Measurements from ENCODE around the gene CASP6. TPM values are rescaled to one million over a fixed set of nuclear protein-coding genes. Genes with fewer than 3 reads are reported as not detected.
"Not testable (repeated sequence)": the region's sequence is repeated elsewhere in the genome, so short reads cannot be mapped to it uniquely, and the experiment has no call there.

Gene CASP6
- total RNA-seq, 4 donors from 2014 or later, result 34.4 to 87.7 (median 58.9) TPM

DNA sequence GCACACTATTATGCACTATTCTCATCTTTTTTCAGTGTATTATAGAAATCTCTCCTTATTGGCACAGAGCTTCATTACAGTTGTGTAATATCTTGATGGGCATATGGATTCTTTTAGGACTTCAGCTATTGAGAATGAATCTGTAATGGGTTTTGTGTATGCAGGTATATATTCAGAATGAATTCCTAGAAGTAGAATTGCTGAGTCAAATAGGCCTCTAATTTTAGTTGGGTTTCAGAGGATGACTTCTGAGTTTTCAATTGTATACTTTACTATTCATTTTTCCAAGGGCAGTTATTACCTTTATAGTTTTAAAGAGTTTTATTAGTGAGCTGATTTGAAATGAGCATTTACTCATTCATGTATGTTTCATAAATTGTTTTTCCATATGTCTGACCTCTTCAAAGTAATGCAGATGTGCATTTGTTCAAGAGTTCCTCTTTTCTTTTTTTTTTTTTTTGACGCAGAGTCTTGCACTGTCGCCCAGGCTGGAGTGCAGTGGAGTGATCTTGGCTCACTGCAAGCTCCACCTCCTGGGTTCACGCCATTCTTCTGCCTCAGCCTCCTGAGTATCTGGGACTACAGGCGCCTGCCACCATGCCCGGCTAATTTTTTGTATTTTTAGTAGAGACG is 19.5 kb downstream of the CASP6 start:
- Histone ChIP-seq H3K4me1 (no peaks in the 10 kb centered on the region), H3K4me3 (no peak overlapping the region), H3K36me3 (peaks cover 0 to 23% (median 2%) of the 10 kb centered on the region in 4 donors), H3K9me3 (no peaks in the 10 kb centered on the region), H3K27me3 (no peaks in the 10 kb centered on the region), H3K27ac (no peak overlapping the region)
- intact Hi-C loops (cut with DNase I; ENCODE audit: low total_unique reads) (no loop called here), in situ Hi-C loops (cut with MboI; ENCODE audit: low pct_ligation_motif_present in 1 of 4, low pct_unique_long_range_greater_than_20kb in 1 of 4, low sequenced_read_pairs in 3 of 4) (no loop called here)
- DNase-seq, result no peak
- 67 to 90% methylated on average over 1 to 6 of the region's 6 CpGs for WGBS, 2 donors (ENCODE audit: low coverage in 1 of 2)
- TF ChIP-seq POLR2A (IDR thresholded peaks at IDR 0.05), result no peak
- TF ChIP-seq, protein P1, sequence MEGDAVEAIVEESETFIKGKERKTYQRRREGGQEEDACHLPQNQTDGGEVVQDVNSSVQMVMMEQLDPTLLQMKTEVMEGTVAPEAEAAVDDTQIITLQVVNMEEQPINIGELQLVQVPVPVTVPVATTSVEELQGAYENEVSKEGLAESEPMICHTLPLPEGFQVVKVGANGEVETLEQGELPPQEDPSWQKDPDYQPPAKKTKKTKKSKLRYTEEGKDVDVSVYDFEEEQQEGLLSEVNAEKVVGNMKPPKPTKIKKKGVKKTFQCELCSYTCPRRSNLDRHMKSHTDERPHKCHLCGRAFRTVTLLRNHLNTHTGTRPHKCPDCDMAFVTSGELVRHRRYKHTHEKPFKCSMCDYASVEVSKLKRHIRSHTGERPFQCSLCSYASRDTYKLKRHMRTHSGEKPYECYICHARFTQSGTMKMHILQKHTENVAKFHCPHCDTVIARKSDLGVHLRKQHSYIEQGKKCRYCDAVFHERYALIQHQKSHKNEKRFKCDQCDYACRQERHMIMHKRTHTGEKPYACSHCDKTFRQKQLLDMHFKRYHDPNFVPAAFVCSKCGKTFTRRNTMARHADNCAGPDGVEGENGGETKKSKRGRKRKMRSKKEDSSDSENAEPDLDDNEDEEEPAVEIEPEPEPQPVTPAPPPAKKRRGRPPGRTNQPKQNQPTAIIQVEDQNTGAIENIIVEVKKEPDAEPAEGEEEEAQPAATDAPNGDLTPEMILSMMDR (IDR thresholded peaks at IDR 0.05), result no peak
- no peak for TF ChIP-seq POLR2AphosphoS5 (IDR thresholded peaks at IDR 0.05)
- no peak for TF ChIP-seq EP300 (IDR thresholded peaks at IDR 0.05; ENCODE audit: low read depth)

DNA sequence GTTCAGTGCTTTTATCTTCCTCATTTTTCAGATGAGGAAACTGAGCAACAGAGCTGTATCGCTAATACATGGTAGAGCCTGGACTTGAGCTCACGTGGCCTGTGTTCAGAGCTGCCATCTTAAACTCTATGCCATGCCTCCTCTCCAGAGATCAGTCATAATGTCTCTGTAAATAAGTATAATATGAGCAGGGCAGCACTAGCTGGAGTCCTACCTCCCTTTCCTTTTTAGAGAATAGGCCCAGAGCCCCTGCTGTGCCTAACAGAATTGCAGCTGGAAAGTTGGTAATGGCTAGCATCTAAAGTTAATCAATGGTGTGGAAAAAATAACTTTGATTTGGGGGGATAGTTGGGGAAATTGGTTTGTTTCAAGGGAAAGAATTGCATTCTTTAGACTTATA is 20.4 kb downstream of the CASP6 start:
- DNase-seq, result no peak
- intact Hi-C loops (cut with DNase I; ENCODE audit: low total_unique reads), result no loop called here
- WGBS, 2 donors (ENCODE audit: low coverage in 1 of 2), result 97 to 100% methylated on average over 2 of the region's 2 CpGs
- Histone ChIP-seq H3K36me3 (peaks cover 0 to 16% (median 2%) of the 10 kb centered on the region in 4 donors), H3K27me3 (no peaks in the 10 kb centered on the region), H3K27ac (no peak overlapping the region), H3K4me3 (no peak overlapping the region), H3K9me3 (no peaks in the 10 kb centered on the region), H3K4me1 (no peaks in the 10 kb centered on the region)
- no peak for TF ChIP-seq POLR2AphosphoS5 (IDR thresholded peaks at IDR 0.05)
- in situ Hi-C loops (cut with MboI; ENCODE audit: low pct_ligation_motif_present in 1 of 4, low pct_unique_long_range_greater_than_20kb in 1 of 4, low sequenced_read_pairs in 3 of 4), result no loop called here

GRCh38 chr4:109678925-109679324 is 24.3 kb downstream of the CASP6 start:
- H3K4me3 ChIP-seq; intact Hi-C loops (cut with DNase I; ENCODE audit: low total_unique reads); H3K27me3 ChIP-seq: not testable (repeated sequence)

GRCh38 chr4:109678472-109678871 is 24.8 kb downstream of the CASP6 start:
- H3K27ac ChIP-seq; H3K27me3 ChIP-seq; H3K9me3 ChIP-seq; H3K36me3 ChIP-seq; intact Hi-C loops (cut with DNase I; ENCODE audit: low total_unique reads); H3K4me1 ChIP-seq; DNase-seq; in situ Hi-C loops (cut with MboI; ENCODE audit: low pct_ligation_motif_present in 1 of 4, low pct_unique_long_range_greater_than_20kb in 1 of 4, low sequenced_read_pairs in 3 of 4); H3K4me3 ChIP-seq: not testable (repeated sequence)
- 88% methylated on average over 20 of the region's 28 CpGs; no CpG with 5 or more reads in 1 of the 2 donors for WGBS, 2 donors (ENCODE audit: low coverage in 1 of 2)

More at GRCh38 chr4:109678925-109679324, 24.3 kb downstream of the CASP6 start:
- DNase-seq; in situ Hi-C loops (cut with MboI; ENCODE audit: low pct_ligation_motif_present in 1 of 4, low pct_unique_long_range_greater_than_20kb in 1 of 4, low sequenced_read_pairs in 3 of 4); H3K9me3 ChIP-seq; H3K27ac ChIP-seq; H3K4me1 ChIP-seq; H3K36me3 ChIP-seq: not testable (repeated sequence)
- WGBS, 2 donors (ENCODE audit: low coverage in 1 of 2), result 94% methylated on average over 13 of the region's 14 CpGs; no CpG with 5 or more reads in 1 of the 2 donors

DNA sequence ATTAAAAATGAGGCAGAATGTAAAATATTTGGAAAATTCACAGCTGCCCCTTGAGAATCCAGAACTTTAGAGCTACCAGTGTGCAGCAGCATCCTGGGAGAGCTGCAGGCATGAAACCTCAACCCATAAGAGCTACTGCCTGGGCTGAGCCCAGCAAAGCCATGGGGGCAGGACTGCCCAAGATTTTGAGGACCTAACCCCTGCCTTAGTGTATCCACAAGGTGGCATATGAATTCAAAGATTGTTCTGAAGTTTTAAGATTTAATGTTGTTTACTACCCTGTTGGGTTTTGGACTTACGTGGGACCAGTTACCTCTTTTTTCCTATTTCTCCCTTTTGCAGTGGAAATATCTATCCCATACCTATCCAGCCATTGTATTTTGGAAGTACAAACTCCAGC is 26.4 kb downstream of the CASP6 start:
- intact Hi-C loops (cut with DNase I; ENCODE audit: low total_unique reads) (no loop called here), in situ Hi-C loops (cut with MboI; ENCODE audit: low pct_ligation_motif_present in 1 of 4, low pct_unique_long_range_greater_than_20kb in 1 of 4, low sequenced_read_pairs in 3 of 4) (no loop called here)
- no peak for TF ChIP-seq POLR2A (IDR thresholded peaks at IDR 0.05)
- no peak for TF ChIP-seq POLR2AphosphoS5 (IDR thresholded peaks at IDR 0.05)
- no peak for TF ChIP-seq EP300 (IDR thresholded peaks at IDR 0.05; ENCODE audit: low read depth)
- TF ChIP-seq, protein P1 (IDR thresholded peaks at IDR 0.05), result no peak
- no peak for DNase-seq
- no peaks in the 10 kb centered on the region for H3K9me3 ChIP-seq
- H3K4me3 ChIP-seq, result no peak overlapping the region
- no peaks in the 10 kb centered on the region for H3K4me1 ChIP-seq
- H3K36me3 ChIP-seq, result no peaks in the 10 kb centered on the region
- no peaks in the 10 kb centered on the region for H3K27me3 ChIP-seq
- WGBS, 2 donors (ENCODE audit: low coverage in 1 of 2), result 94 to 100% methylated on average over 1 of the region's 1 CpG
- no peak overlapping the region for H3K27ac ChIP-seq

DNA sequence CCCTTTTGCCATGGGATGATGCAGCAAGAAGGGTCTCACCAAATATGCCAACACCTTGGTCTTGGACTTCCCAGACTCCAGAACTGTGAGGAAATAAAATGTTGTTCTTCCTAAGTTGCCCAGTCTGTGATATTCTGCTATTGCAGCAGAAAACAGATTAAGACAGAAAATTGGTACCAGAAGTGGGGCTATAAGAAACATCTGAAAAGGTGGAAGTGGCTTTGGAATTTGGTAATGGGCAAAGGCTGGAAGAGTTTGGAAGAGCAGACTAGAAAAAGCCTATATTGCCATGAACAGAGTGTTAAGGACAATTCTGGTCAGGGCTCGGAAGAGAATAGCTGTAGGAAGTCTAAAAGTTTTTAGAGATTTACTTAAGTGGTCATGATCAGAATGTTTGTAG is 27.4 kb downstream of the CASP6 start:
- no peak for TF ChIP-seq POLR2AphosphoS5 (IDR thresholded peaks at IDR 0.05)
- TF ChIP-seq EP300 (IDR thresholded peaks at IDR 0.05; ENCODE audit: low read depth), result no peak
- no peak for TF ChIP-seq POLR2A (IDR thresholded peaks at IDR 0.05)
- TF ChIP-seq, protein P1 (IDR thresholded peaks at IDR 0.05), result no peak
- 100% methylated on average over 1 of the region's 1 CpG for WGBS, 2 donors (ENCODE audit: low coverage in 1 of 2)
- no peaks in the 10 kb centered on the region for H3K27me3 ChIP-seq
- in situ Hi-C loops (cut with MboI; ENCODE audit: low pct_ligation_motif_present in 1 of 4, low pct_unique_long_range_greater_than_20kb in 1 of 4, low sequenced_read_pairs in 3 of 4), result no loop called here
- H3K4me3 ChIP-seq, result no peak overlapping the region
- DNase-seq, result no peak
- no peak overlapping the region for H3K27ac ChIP-seq
- H3K4me1 ChIP-seq, result no peaks in the 10 kb centered on the region
- H3K36me3 ChIP-seq, result no peaks in the 10 kb centered on the region
- peaks cover 0 to 5% of the 10 kb centered on the region in 2 donors for H3K9me3 ChIP-seq
- intact Hi-C loops (cut with DNase I; ENCODE audit: low total_unique reads), result no loop called here

All from transverse colon (tissue), 4 donors.